ENCODE data around the gene GRIK4.

The GRIK4 gene

DNA sequence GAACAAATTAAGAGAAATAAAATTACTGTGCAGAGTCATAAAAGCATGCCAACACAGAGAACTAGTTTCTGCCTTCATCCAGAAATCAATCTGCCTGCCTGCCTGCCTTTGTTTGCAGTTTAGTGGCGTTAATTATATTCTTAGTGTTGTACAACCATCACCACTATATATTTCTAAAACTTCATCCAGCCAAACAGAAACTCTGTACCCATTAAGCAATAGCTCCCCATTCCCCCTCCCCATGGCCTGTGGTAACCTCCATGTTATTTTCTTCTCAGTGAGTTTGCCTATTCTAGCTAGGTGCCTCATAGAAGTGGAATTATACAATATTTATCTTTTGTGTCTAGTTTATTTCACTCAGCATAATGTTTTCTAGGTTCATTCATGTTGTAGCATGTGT is 329.1 kb downstream of the GRIK4 start:
- DNase-seq (ENCODE audit: low read depth in 2 of 2) = no peak

- no peak for DNase-seq (ENCODE audit: low read depth in 2 of 2)
These were observed 329.5 kb downstream of the GRIK4 start for GRCh38 chr11:120841074-120841473.

DNA sequence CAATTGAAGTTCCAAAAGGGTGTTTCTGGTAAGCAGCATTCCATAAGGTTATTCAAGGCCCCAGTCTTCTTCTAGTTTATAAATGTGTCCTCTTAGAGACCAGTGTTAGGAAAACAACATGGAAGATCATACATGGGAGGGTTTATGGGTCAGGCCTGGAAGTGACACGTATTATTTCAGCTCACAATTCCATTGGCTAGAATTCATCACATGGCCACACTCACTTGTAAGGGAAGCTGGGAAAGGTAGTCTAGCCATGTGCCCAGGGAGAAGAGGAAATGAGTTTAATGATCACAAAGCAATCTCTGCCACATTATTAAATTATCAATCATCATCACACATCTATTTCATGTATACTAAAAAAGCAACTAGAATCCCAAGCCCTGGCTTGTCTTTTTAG is 330.6 kb downstream of the GRIK4 start:
- no peak for DNase-seq (ENCODE audit: low read depth in 2 of 2)

- DNase-seq (ENCODE audit: low read depth in 2 of 2) = no peak
These were observed 341.9 kb downstream of the GRIK4 start for GRCh38 chr11:120853435-120853834.

- DNase-seq (ENCODE audit: low read depth in 2 of 2) = no peak
These were observed 343.4 kb downstream of the GRIK4 start for GRCh38 chr11:120854988-120855387.

GRCh38 chr11:120857508-120857907 is 346.0 kb downstream of the GRIK4 start:
- no peak for DNase-seq (ENCODE audit: low read depth in 2 of 2)

GRCh38 chr11:120858740-120859139 is 347.2 kb downstream of the GRIK4 start:
- DNase-seq (ENCODE audit: low read depth in 2 of 2) = no peak

GRCh38 chr11:120859552-120860295 is 348.2 kb downstream of the GRIK4 start:
- DNase-seq (ENCODE audit: low read depth in 2 of 2) = no peak

DNA sequence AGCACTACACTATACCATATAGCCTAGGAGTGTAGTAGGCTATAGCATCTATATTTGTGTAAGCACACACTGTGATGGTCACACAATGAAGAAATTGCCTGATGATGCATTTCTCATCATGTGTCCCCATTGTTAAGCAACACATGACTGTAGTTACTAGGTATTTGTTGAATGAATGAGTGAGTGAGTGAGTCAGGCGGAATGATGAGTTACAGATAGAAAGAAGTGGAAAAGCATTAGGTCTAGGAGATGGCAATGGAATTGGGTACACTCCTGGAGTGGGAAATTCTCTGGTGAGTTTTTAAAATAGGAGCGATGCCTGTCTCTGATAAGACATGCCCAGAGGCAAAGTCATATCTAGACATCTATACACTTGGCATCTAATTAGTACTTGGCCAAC is 351.8 kb downstream of the GRIK4 start:
- no peak for DNase-seq (ENCODE audit: low read depth in 2 of 2)

- no peak for DNase-seq (ENCODE audit: low read depth in 2 of 2)
These were observed 355.5 kb downstream of the GRIK4 start for GRCh38 chr11:120867024-120867423.

GRCh38 chr11:120867531-120867930 is 356.0 kb downstream of the GRIK4 start:
- DNase-seq (ENCODE audit: low read depth in 2 of 2) = no peak

GRCh38 chr11:120867988-120868387 is 356.4 kb downstream of the GRIK4 start:
- no peak for DNase-seq (ENCODE audit: low read depth in 2 of 2)

GRCh38 chr11:120869097-120869496 is 357.5 kb downstream of the GRIK4 start:
- DNase-seq (ENCODE audit: low read depth in 2 of 2) = no peak

DNA sequence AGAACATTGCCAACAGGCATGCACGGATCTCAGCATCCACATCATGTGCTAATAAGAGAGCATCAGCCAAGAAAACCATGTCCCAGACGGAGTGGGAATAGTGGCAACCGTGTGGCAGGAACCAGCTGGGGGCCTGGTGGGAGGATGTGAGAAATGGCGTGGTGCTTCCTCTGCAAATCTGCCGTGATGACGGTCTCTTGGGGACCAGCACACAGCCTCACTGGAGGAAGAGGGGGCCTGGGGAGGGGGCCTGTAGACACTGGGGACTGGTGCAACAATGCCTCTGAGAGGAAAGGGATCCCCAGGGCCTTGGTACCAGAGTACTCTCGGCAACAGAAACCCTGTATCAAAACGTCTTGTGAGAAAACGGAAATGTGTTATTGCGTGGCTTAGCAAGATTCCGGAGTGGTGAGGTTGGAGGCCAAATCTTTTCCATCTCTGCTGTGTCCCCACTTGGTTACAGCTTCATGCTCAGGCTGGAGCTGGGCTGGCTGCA is 358.0 kb downstream of the GRIK4 start:
- DNase-seq (ENCODE audit: low read depth in 2 of 2) = no peak

GRCh38 chr11:120871194-120871593 is 359.6 kb downstream of the GRIK4 start:
- no peak for DNase-seq (ENCODE audit: low read depth in 2 of 2)

GRCh38 chr11:120871924-120872323 is 360.4 kb downstream of the GRIK4 start:
- DNase-seq (ENCODE audit: low read depth in 2 of 2) = no peak

DNA sequence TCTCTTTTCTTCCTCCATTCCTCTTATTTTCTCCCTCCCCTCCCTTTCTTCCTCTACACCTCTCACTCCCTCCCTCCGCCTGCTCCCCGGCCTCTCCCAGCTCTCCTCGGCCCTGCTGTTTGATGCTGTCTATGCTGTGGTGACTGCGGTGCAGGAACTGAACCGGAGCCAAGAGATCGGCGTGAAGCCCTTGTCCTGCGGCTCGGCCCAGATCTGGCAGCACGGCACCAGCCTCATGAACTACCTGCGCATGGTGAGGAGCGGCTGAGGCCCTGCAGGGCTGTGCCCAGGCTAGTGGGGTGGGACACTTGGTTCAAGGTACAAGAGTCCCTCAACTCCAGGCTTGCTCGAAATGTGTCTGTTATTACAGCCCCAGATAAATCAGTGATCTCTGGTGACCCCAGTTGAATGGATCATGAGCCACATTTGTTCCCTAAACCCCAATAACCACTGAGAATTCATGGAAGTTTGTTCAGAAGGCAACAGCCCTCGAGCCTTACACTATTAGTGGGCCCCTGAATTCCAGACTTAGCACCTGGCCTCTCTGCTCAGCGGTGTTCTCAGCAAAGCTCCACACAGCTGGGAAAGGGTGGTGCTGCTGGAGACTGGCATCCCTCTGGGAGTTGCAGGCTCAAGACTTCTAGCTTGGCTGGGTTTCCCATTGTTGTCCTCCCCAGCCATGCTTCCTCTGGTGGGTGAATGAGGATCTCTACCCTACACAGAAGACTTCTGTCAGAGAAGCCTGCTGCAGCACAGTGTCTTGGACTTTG is 362.6 kb downstream of the GRIK4 start:
- no peak for DNase-seq (ENCODE audit: low read depth in 2 of 2)

GRCh38 chr11:120875986-120876385 is 364.4 kb downstream of the GRIK4 start:
- DNase-seq (ENCODE audit: low read depth in 2 of 2) = no peak

GRCh38 chr11:120877746-120878365 is 366.3 kb downstream of the GRIK4 start:
- no peak for DNase-seq (ENCODE audit: low read depth in 2 of 2)

DNA sequence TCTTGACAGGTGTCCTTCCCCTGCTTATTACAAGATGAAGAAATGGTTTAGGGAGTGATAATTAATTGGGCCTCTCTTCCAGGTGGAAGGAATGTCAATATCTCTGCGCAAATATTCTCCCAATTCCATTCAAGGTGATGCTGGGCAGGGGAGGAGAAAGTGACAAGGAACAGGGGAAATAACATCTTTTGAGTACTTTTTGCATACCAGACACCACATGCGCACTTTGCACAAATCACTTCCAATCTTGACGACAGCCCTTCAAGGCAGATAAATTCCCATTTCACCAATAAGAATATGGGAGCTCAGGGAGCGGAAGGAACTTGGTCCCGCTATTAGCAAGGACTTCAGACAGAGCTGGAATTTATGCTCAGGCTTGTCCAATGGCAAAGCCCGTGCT is 367.2 kb downstream of the GRIK4 start:
- no peak for DNase-seq (ENCODE audit: low read depth in 2 of 2)

DNA sequence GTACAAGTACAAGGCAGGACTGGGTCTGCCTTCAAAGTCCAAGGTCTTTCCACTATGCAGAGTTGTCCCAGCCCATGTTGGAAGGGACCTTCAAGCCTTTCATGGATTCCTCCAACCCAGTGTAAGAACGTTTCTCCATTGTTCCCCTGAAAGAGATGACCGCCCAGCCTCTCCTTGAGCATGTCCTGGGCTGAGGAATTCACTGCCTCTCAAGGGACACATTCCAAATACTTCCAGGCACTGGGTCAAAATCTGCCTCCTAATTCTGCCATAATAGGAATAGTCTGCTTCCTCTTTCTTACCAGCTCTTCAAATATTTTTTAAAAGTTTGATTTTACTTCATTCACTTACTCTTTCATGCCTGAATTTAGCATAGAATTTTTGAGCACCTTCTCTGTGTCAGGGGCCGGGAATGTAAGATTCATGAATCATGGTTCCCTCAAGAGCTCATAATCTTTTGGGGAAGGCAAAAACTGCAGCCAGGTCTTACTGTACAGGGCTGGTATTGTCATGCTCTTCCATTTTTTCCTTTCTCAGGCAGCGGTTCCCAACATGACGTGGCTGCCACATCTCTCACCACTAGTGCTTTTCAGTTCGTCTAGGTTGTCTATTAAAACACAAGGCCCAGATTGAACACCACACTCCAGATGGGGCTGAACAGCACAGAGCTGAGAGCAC is 369.1 kb downstream of the GRIK4 start:
- DNase-seq (ENCODE audit: low read depth in 2 of 2) = no peak

- no peak for DNase-seq (ENCODE audit: low read depth in 2 of 2)
These were observed 370.0 kb downstream of the GRIK4 start for GRCh38 chr11:120881596-120881995.
